Fibroblast of villous mesenchyme (primary cell): ENCODE data around the gene ARMH3. TPM values are rescaled to one million over a fixed set of nuclear protein-coding genes. Genes with fewer than 3 reads are reported as not detected.

Experiments
- DNase-seq: peaks from one replicate; pipeline ENCODE4 v3.0.0-alpha.2; 2010; ENCODE audit warnings: low read depth
- H3K4me3 ChIP-seq: 2 replicates; pipeline ENCODE4 v1.5.1; 2011; ENCODE audit warnings: low read depth, mild to moderate bottlenecking, low read length
- total RNA-seq: library from RNA; depleted of rRNA; stranded (reverse); fragments of >200 nt; gene quantifications from 2 replicates; pipeline ENCODE4 v1.2.3, GENCODE V29; 2012
- TF ChIP-seq, protein P1 (sequence below): IDR thresholded peaks from 2 replicates; pipeline ENCODE4 v1.5.1; 2012; ENCODE audit warnings: low read depth, mild to moderate bottlenecking, low read length; ENCODE audit not compliant: insufficient read depth

Gene ARMH3
- total RNA-seq, 1 donor: 10.4 TPM

DNA sequence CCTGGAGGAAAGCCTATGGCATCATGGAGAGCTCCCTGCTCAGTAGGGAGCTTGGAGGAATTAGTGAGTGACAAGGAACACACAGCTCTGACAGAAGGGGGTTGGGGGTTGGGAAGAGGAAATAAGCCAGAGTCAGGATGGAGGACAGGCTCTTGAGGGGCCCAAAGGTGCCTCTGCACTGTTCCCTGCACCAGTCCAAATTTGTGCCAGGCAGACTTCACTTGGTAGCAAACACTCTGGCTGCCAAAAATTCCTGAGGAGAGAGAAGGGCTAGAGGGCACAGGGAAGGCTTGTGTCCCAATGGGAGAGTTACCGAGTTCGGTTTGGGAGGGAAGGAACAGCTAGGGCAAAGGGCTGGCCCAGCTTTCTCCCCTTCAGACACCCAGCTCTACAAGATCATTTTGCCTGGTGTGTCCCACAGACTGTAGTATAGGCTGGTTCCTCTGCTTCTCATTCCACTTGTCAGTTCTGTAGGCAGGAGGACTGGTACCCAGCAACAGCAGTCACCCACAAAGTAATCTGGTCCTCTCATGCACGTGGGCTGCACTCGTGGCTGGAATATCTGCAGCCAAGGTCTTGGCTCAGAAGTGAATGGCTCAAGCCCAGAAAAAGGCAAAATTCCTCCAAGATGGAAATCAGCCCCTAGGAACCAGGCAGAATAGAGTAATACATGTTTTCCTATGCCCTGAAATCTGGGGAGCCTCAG lies 204.4 kb downstream of the ARMH3 start:
- no peak for DNase-seq
- H3K4me3 ChIP-seq: no peak overlapping the region
- TF ChIP-seq, protein P1, sequence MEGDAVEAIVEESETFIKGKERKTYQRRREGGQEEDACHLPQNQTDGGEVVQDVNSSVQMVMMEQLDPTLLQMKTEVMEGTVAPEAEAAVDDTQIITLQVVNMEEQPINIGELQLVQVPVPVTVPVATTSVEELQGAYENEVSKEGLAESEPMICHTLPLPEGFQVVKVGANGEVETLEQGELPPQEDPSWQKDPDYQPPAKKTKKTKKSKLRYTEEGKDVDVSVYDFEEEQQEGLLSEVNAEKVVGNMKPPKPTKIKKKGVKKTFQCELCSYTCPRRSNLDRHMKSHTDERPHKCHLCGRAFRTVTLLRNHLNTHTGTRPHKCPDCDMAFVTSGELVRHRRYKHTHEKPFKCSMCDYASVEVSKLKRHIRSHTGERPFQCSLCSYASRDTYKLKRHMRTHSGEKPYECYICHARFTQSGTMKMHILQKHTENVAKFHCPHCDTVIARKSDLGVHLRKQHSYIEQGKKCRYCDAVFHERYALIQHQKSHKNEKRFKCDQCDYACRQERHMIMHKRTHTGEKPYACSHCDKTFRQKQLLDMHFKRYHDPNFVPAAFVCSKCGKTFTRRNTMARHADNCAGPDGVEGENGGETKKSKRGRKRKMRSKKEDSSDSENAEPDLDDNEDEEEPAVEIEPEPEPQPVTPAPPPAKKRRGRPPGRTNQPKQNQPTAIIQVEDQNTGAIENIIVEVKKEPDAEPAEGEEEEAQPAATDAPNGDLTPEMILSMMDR: no peak

DNA sequence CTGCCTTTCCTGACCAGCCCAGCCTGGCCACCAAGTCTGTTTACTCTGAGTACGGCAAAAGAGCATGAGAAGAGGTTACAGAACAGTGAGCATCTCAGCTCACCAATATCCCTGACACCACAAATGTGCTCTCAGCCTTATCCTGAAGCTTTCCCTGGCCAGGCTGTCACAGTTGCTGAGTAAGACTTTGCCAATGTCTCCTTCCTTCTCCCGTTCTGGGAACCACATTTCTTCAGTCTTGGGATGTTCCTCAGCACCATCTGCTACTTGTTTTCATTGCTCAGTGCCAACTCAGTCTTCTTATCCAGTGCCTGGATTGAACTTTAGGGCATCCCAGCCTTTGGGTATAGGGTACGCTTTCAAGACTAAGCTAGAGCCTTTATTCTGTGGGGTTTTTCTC lies 205.2 kb downstream of the ARMH3 start:
- no peak for DNase-seq

GRCh38 chr10:101848894-101849351 lies 207.1 kb downstream of the ARMH3 start:
- TF ChIP-seq, protein P1: no peak
- no peak overlapping the region for H3K4me3 ChIP-seq
- no peak for DNase-seq

More for the DNA sequence above, 205.2 kb downstream of the ARMH3 start:
- H3K4me3 ChIP-seq: no peak overlapping the region
- TF ChIP-seq, protein P1: no peak

- TF ChIP-seq, protein P1: no peak
- DNase-seq: no peak
Measured at GRCh38 chr10:101848408-101848807, 207.6 kb downstream of the ARMH3 start.

GRCh38 chr10:101845893-101846292 lies 210.1 kb downstream of the ARMH3 start:
- no peak for DNase-seq
- no peak overlapping the region for H3K4me3 ChIP-seq
- TF ChIP-seq, protein P1: no peak

More at GRCh38 chr10:101848408-101848807, 207.6 kb downstream of the ARMH3 start:
- no peak overlapping the region for H3K4me3 ChIP-seq

DNA sequence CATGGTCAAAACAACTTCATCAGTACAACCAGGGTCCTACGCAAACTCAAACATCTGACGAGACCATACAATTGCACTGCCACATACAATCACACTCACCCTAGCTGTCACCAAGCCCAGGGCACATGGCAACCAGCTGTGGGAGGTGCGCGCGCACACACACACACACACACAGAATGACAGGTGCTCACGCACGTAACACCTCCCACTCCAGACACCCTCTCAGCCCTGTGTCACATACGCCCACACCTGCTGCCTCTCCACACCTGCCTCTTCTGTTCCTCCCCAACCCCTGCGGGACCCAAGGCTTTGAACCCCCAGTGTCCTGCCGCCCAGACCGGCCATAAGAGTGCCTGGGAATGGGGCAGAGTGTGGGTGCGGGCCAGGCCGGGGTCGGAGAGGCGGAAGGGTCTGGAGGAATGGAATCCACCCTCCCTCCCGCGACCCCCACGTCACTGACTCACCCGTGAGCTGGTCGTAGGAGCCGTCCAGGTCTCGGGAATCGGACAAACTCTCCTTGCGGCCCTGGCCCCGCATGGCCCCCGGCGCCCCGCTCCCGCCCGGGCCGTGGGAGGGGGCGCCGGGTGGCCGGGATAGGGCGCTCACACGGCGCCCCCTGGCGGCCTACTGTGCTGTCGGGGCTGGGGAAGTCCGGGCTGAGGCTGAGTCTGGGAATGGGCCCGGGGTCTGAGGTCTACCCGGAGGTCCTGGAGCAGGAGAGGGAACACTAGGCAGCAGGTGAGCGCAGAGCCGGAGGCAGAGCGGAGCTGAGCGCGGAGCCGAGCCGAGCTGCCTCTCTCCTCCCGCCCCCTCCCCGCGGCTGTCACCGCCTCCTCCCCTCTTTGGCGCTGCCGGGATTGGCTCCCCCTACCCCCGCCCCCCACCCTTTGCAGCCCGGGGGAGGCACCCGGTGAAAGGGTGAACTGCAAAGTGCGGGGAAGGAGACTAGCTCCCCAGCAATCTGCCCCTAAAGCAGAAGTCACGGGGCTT lies 212.6 kb downstream of the ARMH3 start, which contains the start of gene KCNIP2:
TSS of gene KCNIP2 (minus strand) at position 769 of the 990 bp plus-strand sequence. CDS start at position 537, 232 bp downstream.
- H3K4me3 ChIP-seq: peak within 1 kb of the TSS; percentile 15
- DNase-seq: no peak
- TF ChIP-seq, protein P1: peak; percentile 46
